RPMI7951 (cell line): ENCODE measurements around the gene QRSL1. TPM values are rescaled to one million over a fixed set of nuclear protein-coding genes. Genes with fewer than 3 reads are reported as not detected.
"Not testable (repeated sequence)": the region's sequence is repeated elsewhere in the genome, so short reads cannot be mapped to it uniquely, and the experiment has no call there.

ENCODE experiments used
- DNase-seq: peaks from one replicate; pipeline ENCODE4 v3.0.0-alpha.2; 2012; ENCODE audit warnings: low read depth
- total RNA-seq: library from RNA; depleted of rRNA; stranded (reverse); fragments of >200 nt; shearing (Covaris generic); gene quantifications from 2 replicates; pipeline ENCODE4 v1.2.3, GENCODE V29; 2014

QRSL1 gene
- total RNA-seq, 1 experiment from 2014 or later, result 13.9 TPM

GRCh38 chr6:106677282-106677681 is 47.9 kb downstream of the QRSL1 start:
- no peak for DNase-seq

- DNase-seq, result no peak
These were observed 54.6 kb downstream of the QRSL1 start for GRCh38 chr6:106684011-106684410.

GRCh38 chr6:106685833-106686232 is 56.5 kb downstream of the QRSL1 start:
- no peak for DNase-seq

GRCh38 chr6:106688177-106688951 is 59.0 kb downstream of the QRSL1 start:
- DNase-seq, result peak; percentile 8

GRCh38 chr6:106692112-106692818 is 62.9 kb downstream of the QRSL1 start:
- peak; percentile 43 for DNase-seq

- DNase-seq, result no peak
These were observed 63.4 kb downstream of the QRSL1 start for GRCh38 chr6:106692819-106693208.

GRCh38 chr6:106693418-106693817 is 64.0 kb downstream of the QRSL1 start:
- no peak for DNase-seq

GRCh38 chr6:106694343-106694742 is 65.0 kb downstream of the QRSL1 start:
- DNase-seq, result no peak

- no peak for DNase-seq
These were observed 71.2 kb downstream of the QRSL1 start for GRCh38 chr6:106700581-106700980.

- not testable (repeated sequence) for DNase-seq
These were observed 71.8 kb downstream of the QRSL1 start for GRCh38 chr6:106701201-106701600.

GRCh38 chr6:106702046-106702445 is 72.7 kb downstream of the QRSL1 start:
- DNase-seq, result no peak

GRCh38 chr6:106702451-106703110 is 73.2 kb downstream of the QRSL1 start:
- no peak for DNase-seq

GRCh38 chr6:106704327-106704726 is 74.9 kb downstream of the QRSL1 start:
- DNase-seq, result no peak

- no peak for DNase-seq
These were observed 75.8 kb downstream of the QRSL1 start for GRCh38 chr6:106705156-106705555.

GRCh38 chr6:106710580-106710979 is 81.2 kb downstream of the QRSL1 start:
- no peak for DNase-seq

- DNase-seq, result no peak
These were observed 84.9 kb downstream of the QRSL1 start for GRCh38 chr6:106714281-106714680.

- no peak for DNase-seq
These were observed 86.5 kb downstream of the QRSL1 start for GRCh38 chr6:106715922-106716321.

- no peak for DNase-seq
These were observed 87.6 kb downstream of the QRSL1 start for GRCh38 chr6:106716966-106717365.
